ENCODE measurements around the gene LSG1.
"Not testable (repeated sequence)": the region's sequence is repeated elsewhere in the genome, so short reads cannot be mapped to it uniquely, and the experiment has no call there.

The LSG1 gene

DNA sequence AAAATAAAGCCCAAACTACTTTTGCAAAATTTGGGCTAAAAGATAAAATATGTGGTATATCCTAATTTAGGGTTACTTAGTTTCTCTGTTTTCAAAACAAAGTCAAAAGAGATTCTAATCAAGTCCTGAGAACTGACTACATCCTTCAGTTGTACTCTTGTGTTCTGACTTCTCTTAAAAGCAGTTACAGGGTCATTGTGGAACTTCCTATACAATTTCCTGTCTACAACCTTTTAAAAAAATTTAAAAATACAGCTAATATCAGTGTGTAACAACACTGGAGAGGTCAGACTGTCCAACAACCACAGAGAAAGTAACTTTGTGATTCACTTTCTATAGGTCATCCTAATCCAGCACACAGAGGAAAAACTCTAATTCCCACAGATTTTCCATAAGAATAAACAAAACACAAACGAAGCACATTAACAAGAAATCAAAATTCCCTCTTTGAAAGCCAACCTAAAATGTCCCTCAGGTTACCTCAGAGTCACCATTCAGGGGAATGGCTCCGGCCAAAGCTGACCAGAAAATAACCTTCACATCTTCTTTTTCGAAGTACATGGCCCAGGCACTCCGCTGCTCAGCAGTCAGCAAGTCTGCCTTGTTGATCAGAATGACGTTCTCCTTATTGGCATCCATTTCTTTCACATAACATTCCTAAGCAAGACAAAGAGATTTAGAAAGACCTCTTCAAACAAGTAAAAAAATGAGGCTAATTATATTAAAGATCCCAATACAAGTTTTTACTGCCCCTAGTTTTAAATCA is 13.3 kb downstream of the LSG1 start:
- DNase-seq, result no peak

GRCh38 chr3:194657439-194657838 is 14.6 kb downstream of the LSG1 start:
- DNase-seq, result no peak

DNA sequence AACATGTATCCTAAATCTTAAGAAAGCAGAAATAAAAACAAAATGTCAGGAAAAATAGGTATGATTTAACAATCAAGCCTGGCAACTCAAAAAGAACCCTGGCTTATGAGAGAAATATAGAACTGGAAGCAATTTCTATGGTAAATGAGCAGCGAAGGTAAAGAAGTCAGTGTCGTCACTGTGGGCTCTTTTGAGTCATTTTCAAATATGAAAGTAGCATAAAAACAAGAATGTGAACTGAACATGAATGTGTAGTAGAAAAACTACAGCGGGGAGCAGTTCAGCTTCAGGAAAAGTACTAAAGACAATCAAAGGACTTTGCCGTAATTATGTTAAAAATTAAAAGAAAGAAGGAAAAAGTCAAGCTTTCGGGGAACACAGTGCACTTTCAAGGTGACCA is 17.5 kb downstream of the LSG1 start:
- DNase-seq, result no peak

GRCh38 chr3:194647747-194648146 is 24.2 kb downstream of the LSG1 start:
- no peak for DNase-seq

- no peak for DNase-seq
These were observed 29.2 kb downstream of the LSG1 start for GRCh38 chr3:194642769-194643168.

- DNase-seq, result no peak
These were observed 31.2 kb downstream of the LSG1 start for GRCh38 chr3:194640829-194641228.

DNA sequence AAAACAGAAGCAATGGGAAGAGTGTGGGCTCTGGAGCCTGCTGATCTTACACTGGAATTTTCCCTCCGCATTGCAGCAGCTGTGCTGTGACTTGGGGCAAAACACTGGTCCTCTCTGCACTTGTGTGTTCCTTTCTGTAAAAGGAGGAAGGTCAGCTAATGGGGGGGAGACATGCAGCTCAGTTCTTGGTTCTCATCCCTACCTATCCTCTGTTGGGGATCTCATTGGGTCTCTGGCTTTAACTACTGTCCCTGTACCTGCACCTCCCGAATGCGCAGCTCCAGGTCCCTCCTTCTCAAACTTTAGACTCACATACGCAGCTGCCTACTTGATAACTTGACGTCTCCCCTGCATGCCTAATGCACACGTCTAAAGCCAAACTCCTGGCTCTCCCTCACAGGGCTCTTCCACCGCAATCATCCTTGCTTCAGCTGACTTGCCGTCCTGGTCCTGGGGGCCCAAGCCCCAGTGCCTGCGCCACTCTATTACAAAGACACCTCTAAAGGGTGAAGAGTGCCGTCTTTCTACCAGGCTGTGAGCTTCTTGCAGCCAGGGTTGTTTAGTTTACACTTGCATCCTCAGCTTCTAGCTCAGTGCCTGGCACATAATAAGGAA is 32.9 kb downstream of the LSG1 start:
- no peak for DNase-seq

GRCh38 chr3:194637541-194638400 is 34.2 kb downstream of the LSG1 start:
- DNase-seq, result no peak

- no peak for DNase-seq
These were observed 34.9 kb downstream of the LSG1 start for GRCh38 chr3:194637066-194637465.

DNA sequence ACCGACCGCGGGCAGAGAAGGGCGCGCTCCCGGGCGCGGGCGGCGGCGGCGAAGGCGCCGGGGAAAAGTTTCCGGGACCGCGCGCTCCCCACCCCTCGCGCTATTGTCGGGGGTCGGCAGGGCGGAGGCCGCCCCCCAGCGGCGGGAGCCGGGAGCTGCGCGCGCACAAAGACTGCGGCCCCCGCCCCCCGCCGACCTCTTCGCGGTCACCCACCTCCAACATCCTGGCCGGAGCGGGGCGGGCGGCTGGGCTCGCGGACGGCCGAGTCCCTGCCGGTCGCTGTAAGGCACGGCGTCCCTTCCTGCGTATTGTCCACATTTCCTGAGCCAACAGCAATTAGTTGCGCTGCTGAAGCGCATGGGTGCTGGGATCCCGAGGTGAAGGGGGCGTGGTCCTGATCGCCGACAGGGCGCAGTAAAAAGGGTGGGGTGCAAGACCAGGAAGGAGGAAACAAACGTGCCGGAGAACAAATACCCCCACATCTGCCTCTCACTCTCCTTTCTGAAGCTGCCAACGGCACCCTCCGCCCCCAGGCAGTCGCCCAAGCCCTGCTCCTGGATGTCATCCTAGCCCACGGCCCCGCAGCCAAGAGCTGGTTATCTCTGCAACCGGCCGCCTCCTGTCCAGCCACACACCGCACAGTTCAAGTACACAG is 38.5 kb downstream of the LSG1 start, which contains the start of gene TMEM44:
TSS of gene TMEM44 (minus strand) at position 71 of the 656 bp plus-strand sequence. CDS start 204 bp downstream, outside the sequence.
- peak in 18 of 56 donors; percentile 10 to 60 (median 22) for DNase-seq

GRCh38 chr3:194632809-194633348 is 39.1 kb downstream of the LSG1 start:
- DNase-seq, result peak in 3 of 56 donors; percentile 33 to 40 (median 34)

- DNase-seq, result no peak
These were observed 39.7 kb downstream of the LSG1 start for GRCh38 chr3:194632226-194632808.

GRCh38 chr3:194631696-194632095 is 40.3 kb downstream of the LSG1 start:
- no peak for DNase-seq

GRCh38 chr3:194630681-194631080 is 41.3 kb downstream of the LSG1 start:
- not testable (repeated sequence) for DNase-seq

DNA sequence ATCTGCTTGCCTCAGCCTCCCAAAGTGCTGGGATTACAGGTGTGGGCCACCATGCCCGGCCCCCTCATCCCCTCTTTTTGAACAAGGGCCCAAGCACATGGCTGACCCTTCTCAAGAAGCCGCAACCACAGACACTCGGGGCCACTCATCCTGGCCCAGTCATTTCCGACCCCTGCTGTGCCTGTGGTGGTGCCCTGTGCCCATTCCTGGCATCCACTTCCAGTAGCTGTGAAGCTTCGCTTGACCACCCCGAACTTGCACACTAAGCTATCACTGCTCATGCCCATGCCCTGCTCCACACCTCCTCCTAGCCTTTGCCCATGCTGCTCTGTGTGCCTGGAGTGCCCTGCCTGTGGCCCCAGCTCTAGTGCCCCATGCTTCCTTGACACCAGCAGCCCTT is 47.0 kb downstream of the LSG1 start:
- DNase-seq, result no peak

DNA sequence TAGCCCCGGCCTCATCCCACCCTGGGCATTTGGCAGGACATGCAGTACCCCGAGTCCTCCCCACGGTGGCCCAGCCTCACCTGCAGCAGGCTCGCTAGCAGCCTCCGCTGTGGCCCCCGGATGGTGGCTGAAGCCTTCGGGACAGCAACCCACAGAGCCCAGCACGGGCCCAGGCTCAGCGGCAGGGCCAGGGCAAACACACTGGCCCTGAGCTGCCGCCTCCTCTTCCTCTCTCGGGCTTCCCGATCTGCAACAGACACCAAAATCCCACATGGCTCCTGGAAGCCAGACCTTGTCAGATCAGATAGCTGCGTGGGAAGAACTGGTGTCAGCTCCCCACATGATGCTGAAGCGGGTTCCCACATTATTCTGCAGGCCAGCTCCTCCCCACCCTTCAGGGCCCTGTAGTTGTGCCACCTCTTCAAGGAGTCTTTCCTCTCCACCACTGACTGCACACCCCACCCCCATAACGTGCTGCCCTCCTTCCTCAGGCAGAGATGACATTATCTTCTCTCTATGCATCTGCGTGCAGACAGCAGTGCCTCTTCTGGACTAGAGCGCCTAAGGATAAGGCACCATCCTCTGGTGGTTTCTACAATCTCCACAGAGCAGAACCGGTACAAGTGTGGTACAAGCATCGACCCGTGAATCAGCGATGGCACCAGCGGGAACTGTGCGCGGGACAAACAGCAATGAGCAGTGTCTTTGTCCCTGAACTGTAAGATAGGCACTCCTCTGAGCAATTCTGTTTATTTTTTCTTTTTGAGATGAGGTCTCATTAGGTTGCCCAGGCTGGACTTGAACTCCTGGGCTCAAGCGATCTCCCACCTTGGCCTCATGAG is 48.3 kb downstream of the LSG1 start:
- DNase-seq, result peak in 3 of 56 donors; percentile 20 to 38 (median 24)

DNA sequence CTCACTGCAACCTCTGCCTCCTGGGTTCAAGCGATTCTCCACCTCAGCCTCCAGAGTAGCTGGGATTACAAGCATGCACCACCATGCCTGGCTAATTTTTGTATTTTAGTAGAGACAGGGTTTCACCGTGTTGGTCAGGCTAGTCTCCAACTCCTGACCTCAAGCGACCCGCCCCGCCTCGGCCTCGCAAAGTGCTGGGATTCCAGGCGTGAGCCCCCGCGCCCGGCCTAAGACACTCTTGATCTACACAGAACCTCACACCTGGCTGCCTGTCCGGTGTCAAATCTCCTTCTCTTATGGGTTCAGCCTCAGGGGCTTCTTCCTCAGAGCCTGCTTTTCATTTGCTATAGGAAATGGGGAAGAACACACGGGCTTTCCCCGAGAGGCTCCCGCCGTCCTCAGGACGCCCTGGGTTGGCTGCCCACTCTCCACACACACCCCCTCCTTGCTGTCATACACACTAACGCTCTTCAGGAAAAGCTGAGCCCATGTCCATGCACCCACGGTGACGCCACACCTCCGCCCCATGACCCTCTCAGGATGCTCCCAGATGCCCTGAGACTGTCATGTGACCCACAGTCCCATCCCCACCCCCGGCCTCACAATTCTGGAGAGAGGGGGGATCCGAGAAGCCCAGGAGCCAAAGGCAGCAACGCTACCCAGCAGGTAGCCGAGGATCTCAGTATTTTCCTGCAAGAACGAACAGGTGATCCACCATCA is 49.2 kb downstream of the LSG1 start:
- DNase-seq, result no peak

DNA sequence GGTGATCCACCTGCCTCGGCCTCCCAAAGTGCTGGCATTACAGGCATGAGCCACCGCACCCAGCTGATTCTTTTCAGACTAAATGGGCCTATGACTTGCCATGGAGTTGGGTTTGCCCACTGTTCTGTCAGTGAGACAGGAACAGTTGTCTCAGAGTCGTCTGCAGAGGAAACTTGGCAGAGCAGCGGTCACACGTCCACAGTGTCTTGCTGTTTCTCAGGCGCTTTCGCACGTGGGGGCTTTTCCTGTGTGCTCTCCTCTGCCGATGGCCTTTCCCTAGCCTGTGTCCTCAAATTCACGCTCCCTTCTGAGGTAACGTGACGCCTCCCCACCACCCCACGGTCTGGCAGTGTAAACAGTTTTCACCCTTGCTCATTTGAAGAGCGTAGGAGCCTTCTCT is 50.0 kb downstream of the LSG1 start:
- no peak for DNase-seq

- DNase-seq, result no peak
These were observed 51.8 kb downstream of the LSG1 start for GRCh38 chr3:194620196-194620595.
